ENCODE data around the gene TBRG4.

The TBRG4 gene

GRCh38 chr7:45074528-45075354, 36.8 kb downstream of the TBRG4 start:
- DNase-seq (ENCODE audit: low read depth, low spot score): no peak

GRCh38 chr7:45073786-45074527, 37.5 kb downstream of the TBRG4 start:
- DNase-seq (ENCODE audit: low read depth, low spot score): no peak

GRCh38 chr7:45073031-45073785, 38.3 kb downstream of the TBRG4 start:
- DNase-seq (ENCODE audit: low read depth, low spot score): no peak

GRCh38 chr7:45072131-45073030, 39.1 kb downstream of the TBRG4 start:
- DNase-seq (ENCODE audit: low read depth, low spot score): no peak

GRCh38 chr7:45071528-45071927, 40.0 kb downstream of the TBRG4 start:
- no peak for DNase-seq (ENCODE audit: low read depth, low spot score)

GRCh38 chr7:45070254-45070642, 41.2 kb downstream of the TBRG4 start:
- no peak for DNase-seq (ENCODE audit: low read depth, low spot score)

GRCh38 chr7:45069444-45070253, 41.8 kb downstream of the TBRG4 start:
- DNase-seq (ENCODE audit: low read depth, low spot score): no peak

GRCh38 chr7:45068236-45069023, 43.1 kb downstream of the TBRG4 start:
- no peak for DNase-seq (ENCODE audit: low read depth, low spot score)

- no peak for DNase-seq (ENCODE audit: low read depth, low spot score)
Measured at GRCh38 chr7:45067582-45067981, 43.9 kb downstream of the TBRG4 start.

- no peak for DNase-seq (ENCODE audit: low read depth, low spot score)
Measured at GRCh38 chr7:45066409-45066808, 45.1 kb downstream of the TBRG4 start.

- no peak for DNase-seq (ENCODE audit: low read depth, low spot score)
Measured at GRCh38 chr7:45065031-45065995, 46.2 kb downstream of the TBRG4 start.

GRCh38 chr7:45064047-45064725, 47.3 kb downstream of the TBRG4 start:
- DNase-seq (ENCODE audit: low read depth, low spot score): no peak

- DNase-seq (ENCODE audit: low read depth, low spot score): no peak
Measured at GRCh38 chr7:45061806-45062425, 49.6 kb downstream of the TBRG4 start.

GRCh38 chr7:45061352-45061751, 50.1 kb downstream of the TBRG4 start:
- DNase-seq (ENCODE audit: low read depth, low spot score): no peak

- DNase-seq (ENCODE audit: low read depth, low spot score): no peak
Measured at GRCh38 chr7:45060295-45060694, 51.2 kb downstream of the TBRG4 start.

GRCh38 chr7:45057878-45058277, 53.6 kb downstream of the TBRG4 start:
- DNase-seq (ENCODE audit: low read depth, low spot score): no peak

GRCh38 chr7:45055594-45056219, 55.8 kb downstream of the TBRG4 start:
- DNase-seq (ENCODE audit: low read depth, low spot score): no peak

All from smooth muscle cell of the brain vasculature (primary cell).